Measurements from ENCODE around the gene EPB42.

DNA sequence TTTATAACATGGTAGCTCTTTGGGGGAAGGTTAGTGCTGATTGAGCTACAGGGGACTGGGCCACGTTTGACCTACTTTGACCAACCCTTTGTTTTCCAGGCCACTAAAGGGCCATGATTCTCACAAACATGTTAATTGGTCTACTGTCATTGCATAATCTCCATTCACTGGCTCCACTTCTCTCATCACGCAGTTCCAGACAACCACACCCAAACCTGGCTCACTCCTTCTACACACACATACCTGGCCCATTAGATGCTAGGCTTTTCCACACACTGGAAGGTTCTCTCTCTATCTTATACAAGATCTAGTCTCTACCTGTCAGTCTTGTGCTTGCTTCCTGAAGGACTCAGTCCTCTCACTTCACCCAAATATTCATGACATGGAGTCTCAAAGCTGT lies 30.0 kb upstream of the EPB42 start:
- TF ChIP-seq, protein P1, sequence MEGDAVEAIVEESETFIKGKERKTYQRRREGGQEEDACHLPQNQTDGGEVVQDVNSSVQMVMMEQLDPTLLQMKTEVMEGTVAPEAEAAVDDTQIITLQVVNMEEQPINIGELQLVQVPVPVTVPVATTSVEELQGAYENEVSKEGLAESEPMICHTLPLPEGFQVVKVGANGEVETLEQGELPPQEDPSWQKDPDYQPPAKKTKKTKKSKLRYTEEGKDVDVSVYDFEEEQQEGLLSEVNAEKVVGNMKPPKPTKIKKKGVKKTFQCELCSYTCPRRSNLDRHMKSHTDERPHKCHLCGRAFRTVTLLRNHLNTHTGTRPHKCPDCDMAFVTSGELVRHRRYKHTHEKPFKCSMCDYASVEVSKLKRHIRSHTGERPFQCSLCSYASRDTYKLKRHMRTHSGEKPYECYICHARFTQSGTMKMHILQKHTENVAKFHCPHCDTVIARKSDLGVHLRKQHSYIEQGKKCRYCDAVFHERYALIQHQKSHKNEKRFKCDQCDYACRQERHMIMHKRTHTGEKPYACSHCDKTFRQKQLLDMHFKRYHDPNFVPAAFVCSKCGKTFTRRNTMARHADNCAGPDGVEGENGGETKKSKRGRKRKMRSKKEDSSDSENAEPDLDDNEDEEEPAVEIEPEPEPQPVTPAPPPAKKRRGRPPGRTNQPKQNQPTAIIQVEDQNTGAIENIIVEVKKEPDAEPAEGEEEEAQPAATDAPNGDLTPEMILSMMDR (IDR thresholded peaks at IDR 0.05): no peak
- TF ChIP-seq POLR2AphosphoS5 (IDR thresholded peaks at IDR 0.05; ENCODE audit: low read depth, low read length) (no peak), SIN3A (IDR thresholded peaks at IDR 0.05; ENCODE audit: borderline replicate concordance, insufficient read depth, low read depth, low read length) (no peak), TCF7L2 (IDR thresholded peaks at IDR 0.05; ENCODE audit: low read depth, low read length) (no peak)
- TF ChIP-seq, protein P2, sequence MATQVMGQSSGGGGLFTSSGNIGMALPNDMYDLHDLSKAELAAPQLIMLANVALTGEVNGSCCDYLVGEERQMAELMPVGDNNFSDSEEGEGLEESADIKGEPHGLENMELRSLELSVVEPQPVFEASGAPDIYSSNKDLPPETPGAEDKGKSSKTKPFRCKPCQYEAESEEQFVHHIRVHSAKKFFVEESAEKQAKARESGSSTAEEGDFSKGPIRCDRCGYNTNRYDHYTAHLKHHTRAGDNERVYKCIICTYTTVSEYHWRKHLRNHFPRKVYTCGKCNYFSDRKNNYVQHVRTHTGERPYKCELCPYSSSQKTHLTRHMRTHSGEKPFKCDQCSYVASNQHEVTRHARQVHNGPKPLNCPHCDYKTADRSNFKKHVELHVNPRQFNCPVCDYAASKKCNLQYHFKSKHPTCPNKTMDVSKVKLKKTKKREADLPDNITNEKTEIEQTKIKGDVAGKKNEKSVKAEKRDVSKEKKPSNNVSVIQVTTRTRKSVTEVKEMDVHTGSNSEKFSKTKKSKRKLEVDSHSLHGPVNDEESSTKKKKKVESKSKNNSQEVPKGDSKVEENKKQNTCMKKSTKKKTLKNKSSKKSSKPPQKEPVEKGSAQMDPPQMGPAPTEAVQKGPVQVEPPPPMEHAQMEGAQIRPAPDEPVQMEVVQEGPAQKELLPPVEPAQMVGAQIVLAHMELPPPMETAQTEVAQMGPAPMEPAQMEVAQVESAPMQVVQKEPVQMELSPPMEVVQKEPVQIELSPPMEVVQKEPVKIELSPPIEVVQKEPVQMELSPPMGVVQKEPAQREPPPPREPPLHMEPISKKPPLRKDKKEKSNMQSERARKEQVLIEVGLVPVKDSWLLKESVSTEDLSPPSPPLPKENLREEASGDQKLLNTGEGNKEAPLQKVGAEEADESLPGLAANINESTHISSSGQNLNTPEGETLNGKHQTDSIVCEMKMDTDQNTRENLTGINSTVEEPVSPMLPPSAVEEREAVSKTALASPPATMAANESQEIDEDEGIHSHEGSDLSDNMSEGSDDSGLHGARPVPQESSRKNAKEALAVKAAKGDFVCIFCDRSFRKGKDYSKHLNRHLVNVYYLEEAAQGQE (IDR thresholded peaks at IDR 0.05; ENCODE audit: insufficient read depth in 1 of 2, low read depth in 2 of 2, low read length in 1 of 2): no peak
